Suppressor macrophage treated with lipopolysaccharide for 1 hour (primary cell): ENCODE measurements around the gene KLHL3.
"Not testable (repeated sequence)": the region's sequence is repeated elsewhere in the genome, so short reads cannot be mapped to it uniquely, and the experiment has no call there.

Experiments
- DNase-seq, 3 donors: peaks; one replicate each; pipeline ENCODE4 v3.0.0-alpha.2; 2020 to 2022

Gene KLHL3

GRCh38 chr5:137666461-137666850 lies 69.4 kb downstream of the KLHL3 start:
- DNase-seq, result peak in 1 of 3 donors; percentile 25

- DNase-seq, result peak; percentile 35 to 57 (median 47)
Observed at GRCh38 chr5:137665678-137666460, 70.0 kb downstream of the KLHL3 start.

GRCh38 chr5:137660349-137660817 lies 75.5 kb downstream of the KLHL3 start:
- DNase-seq, result peak; percentile 81 to 87 (median 84)

GRCh38 chr5:137659209-137659608 lies 76.7 kb downstream of the KLHL3 start:
- DNase-seq, result no peak

GRCh38 chr5:137658324-137658723 lies 77.6 kb downstream of the KLHL3 start:
- no peak for DNase-seq

- DNase-seq, result no peak
Observed at GRCh38 chr5:137657073-137657472, 78.8 kb downstream of the KLHL3 start.

GRCh38 chr5:137656558-137656957 lies 79.3 kb downstream of the KLHL3 start:
- no peak for DNase-seq

- no peak for DNase-seq
Observed at GRCh38 chr5:137651022-137651421, 84.9 kb downstream of the KLHL3 start.

GRCh38 chr5:137649228-137649935 lies 86.5 kb downstream of the KLHL3 start:
- peak in 2 of 3 donors; percentile 20 to 25 for DNase-seq

GRCh38 chr5:137648361-137648760 lies 87.5 kb downstream of the KLHL3 start:
- no peak for DNase-seq

- no peak for DNase-seq
Observed at GRCh38 chr5:137647401-137647800, 88.5 kb downstream of the KLHL3 start.

- DNase-seq, result no peak
Observed at GRCh38 chr5:137646761-137647160, 89.1 kb downstream of the KLHL3 start.

GRCh38 chr5:137643081-137643480 lies 92.8 kb downstream of the KLHL3 start:
- not testable (repeated sequence) for DNase-seq

GRCh38 chr5:137642091-137642490 lies 93.8 kb downstream of the KLHL3 start:
- no peak for DNase-seq

GRCh38 chr5:137641148-137641547 lies 94.7 kb downstream of the KLHL3 start:
- DNase-seq, result no peak

GRCh38 chr5:137639645-137640044 lies 96.2 kb downstream of the KLHL3 start:
- DNase-seq, result no peak

GRCh38 chr5:137638841-137639240 lies 97.0 kb downstream of the KLHL3 start:
- DNase-seq, result no peak

GRCh38 chr5:137636830-137637714 lies 98.8 kb downstream of the KLHL3 start:
- no peak for DNase-seq

GRCh38 chr5:137636099-137636498 lies 99.8 kb downstream of the KLHL3 start:
- DNase-seq, result no peak

GRCh38 chr5:137635521-137635921 lies 100.4 kb downstream of the KLHL3 start:
- DNase-seq, result no peak

- DNase-seq, result no peak
Observed at GRCh38 chr5:137633896-137634295, 102.0 kb downstream of the KLHL3 start.

- no peak for DNase-seq
Observed at GRCh38 chr5:137632716-137633115, 103.2 kb downstream of the KLHL3 start.

GRCh38 chr5:137631453-137631852 lies 104.4 kb downstream of the KLHL3 start:
- DNase-seq, result no peak
